Epithelial cell of esophagus (primary cell): ENCODE data around the gene ZDHHC24.

Experiments
- DNase-seq: peaks from one replicate; pipeline ENCODE4 v3.0.0; 2010; ENCODE audit warnings: low read depth
- H3K4me3 ChIP-seq: 2 replicates; pipeline ENCODE4 v1.5.1; 2011; ENCODE audit warnings: mild to moderate bottlenecking, low read length, control low read depth
- TF ChIP-seq, protein P1 (sequence below): IDR thresholded peaks from 2 replicates; pipeline ENCODE4 v1.5.1; 2011; ENCODE audit warnings: low read depth, mild to moderate bottlenecking, low read length, control low read depth, inconsistent platforms; ENCODE audit not compliant: insufficient read depth; ENCODE audit errors: missing control alignments

ZDHHC24 gene

DNA sequence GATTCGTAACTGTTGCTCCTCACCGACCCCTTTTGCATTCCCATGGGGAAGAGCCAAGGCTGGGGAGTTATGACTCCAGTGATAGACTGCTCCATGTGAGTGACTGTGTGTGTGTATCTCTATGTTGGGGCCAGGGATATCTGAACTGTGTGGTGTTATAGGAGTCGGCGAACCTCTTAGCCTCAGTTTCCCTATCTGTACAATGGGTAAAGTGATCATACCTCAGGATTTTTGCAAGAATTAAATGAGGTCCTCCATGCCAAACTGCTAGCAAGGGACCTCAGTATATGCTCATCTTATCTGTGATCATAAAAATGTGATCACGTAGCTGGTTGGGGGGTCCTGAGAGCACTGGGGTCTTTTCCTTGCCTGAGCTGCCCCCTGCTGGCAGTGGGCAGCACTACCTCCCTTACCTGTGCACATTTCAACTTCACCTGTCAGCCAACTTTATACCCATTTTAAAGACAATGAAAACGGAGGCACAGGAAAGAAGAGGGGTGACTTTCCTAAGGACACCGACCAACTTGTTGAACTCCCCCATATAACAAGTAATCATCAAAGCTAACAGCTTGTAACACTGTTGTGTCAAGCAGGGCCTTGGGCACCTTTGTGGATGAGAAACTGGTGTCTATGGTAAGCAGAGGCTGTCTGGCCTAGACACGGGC, 67.0 kb downstream of the ZDHHC24 start:
- DNase-seq, result peak; percentile 38

GRCh38 chr11:66477263-66478201, 68.3 kb downstream of the ZDHHC24 start:
- TF ChIP-seq, protein P1, sequence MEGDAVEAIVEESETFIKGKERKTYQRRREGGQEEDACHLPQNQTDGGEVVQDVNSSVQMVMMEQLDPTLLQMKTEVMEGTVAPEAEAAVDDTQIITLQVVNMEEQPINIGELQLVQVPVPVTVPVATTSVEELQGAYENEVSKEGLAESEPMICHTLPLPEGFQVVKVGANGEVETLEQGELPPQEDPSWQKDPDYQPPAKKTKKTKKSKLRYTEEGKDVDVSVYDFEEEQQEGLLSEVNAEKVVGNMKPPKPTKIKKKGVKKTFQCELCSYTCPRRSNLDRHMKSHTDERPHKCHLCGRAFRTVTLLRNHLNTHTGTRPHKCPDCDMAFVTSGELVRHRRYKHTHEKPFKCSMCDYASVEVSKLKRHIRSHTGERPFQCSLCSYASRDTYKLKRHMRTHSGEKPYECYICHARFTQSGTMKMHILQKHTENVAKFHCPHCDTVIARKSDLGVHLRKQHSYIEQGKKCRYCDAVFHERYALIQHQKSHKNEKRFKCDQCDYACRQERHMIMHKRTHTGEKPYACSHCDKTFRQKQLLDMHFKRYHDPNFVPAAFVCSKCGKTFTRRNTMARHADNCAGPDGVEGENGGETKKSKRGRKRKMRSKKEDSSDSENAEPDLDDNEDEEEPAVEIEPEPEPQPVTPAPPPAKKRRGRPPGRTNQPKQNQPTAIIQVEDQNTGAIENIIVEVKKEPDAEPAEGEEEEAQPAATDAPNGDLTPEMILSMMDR, result no peak

More for the DNA sequence above, 67.0 kb downstream of the ZDHHC24 start:
- TF ChIP-seq, protein P1, result peak; percentile 91
- peak overlapping the region; percentile 81 for H3K4me3 ChIP-seq

DNA sequence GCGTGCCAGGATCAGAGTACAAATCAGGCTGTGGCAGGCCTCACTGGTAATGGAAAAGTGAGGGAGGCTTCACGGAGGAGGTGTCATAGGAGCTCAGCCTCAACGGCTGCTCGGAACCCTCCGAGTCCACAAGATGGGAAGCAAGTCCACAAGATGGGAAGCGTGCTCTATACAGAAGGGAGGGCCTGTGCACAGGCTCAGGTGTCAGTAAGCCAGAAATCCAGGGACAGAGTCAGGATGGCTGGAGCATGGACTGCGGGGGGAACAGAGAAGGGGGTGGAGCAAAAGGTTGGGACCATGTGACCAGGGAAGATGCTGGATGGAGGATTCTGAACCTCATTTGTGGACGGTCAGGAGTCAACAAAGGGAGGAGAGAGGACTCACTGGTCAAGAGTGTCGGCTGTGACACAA, 69.0 kb downstream of the ZDHHC24 start:
- H3K4me3 ChIP-seq, result no peak overlapping the region
- no peak for DNase-seq
- TF ChIP-seq, protein P1, result no peak

More at GRCh38 chr11:66477263-66478201, 68.3 kb downstream of the ZDHHC24 start:
- no peak for DNase-seq
- H3K4me3 ChIP-seq, result no peak overlapping the region

- H3K4me3 ChIP-seq, result no peak overlapping the region
- no peak for DNase-seq
Observed at GRCh38 chr11:66476173-66476840, 69.5 kb downstream of the ZDHHC24 start.

GRCh38 chr11:66475349-66476172, 70.3 kb downstream of the ZDHHC24 start:
- TF ChIP-seq, protein P1, result no peak
- no peak overlapping the region for H3K4me3 ChIP-seq
- DNase-seq, result no peak

More at GRCh38 chr11:66476173-66476840, 69.5 kb downstream of the ZDHHC24 start:
- TF ChIP-seq, protein P1, result no peak
